Type B pancreatic cell (in vitro differentiated cells): Measurements from ENCODE around the gene STOM. TPM values are rescaled to one million over a fixed set of nuclear protein-coding genes. Genes with fewer than 3 reads are reported as not detected.

Experiments
- DNase-seq: peaks from one replicate; pipeline ENCODE4 v3.0.0; 2021; ENCODE audit warnings: mixed read lengths; ENCODE audit not compliant: unreplicated experiment; ENCODE audit errors: extremely low spot score
- H3K27ac Mint-ChIP-seq: 2 replicates; pipeline ENCODE4 v1.8.0; 2021; ENCODE audit warnings: mild to moderate bottlenecking, mixed read lengths
- H3K27me3 Mint-ChIP-seq: 2 replicates; pipeline ENCODE4 v1.8.0; 2021; ENCODE audit warnings: mixed read lengths
- H3K36me3 Mint-ChIP-seq: 2 replicates; pipeline ENCODE4 v1.8.0; 2021; ENCODE audit warnings: mixed read lengths
- H3K4me1 Mint-ChIP-seq: one replicate; pipeline ENCODE4 v1.8.0; 2021; ENCODE audit warnings: mixed read lengths; ENCODE audit not compliant: unreplicated experiment
- H3K4me3 Mint-ChIP-seq: 2 replicates; pipeline ENCODE4 v1.8.0; 2021; ENCODE audit warnings: mild to moderate bottlenecking, mixed read lengths
- H3K9me3 Mint-ChIP-seq: 2 replicates; pipeline ENCODE4 v1.8.0; 2021; ENCODE audit warnings: mixed read lengths
- total RNA-seq: library from RNA; stranded (reverse); gene quantifications from 2 replicates; pipeline ENCODE4 v1.2.1, GENCODE V29; 2021; ENCODE audit warnings: low replicate concordance
- TF ChIP-seq, protein P1 (sequence below): fragments of 200-600 bp; sonication (generic); conservative IDR thresholded peaks from 2 replicates; pipeline ENCODE4 v1.5.0; 2021; ENCODE audit warnings: antibody characterized with exemption, mild to moderate bottlenecking

The STOM gene
- total RNA-seq, 1 donor from 2014 or later: 30.7 TPM

DNA sequence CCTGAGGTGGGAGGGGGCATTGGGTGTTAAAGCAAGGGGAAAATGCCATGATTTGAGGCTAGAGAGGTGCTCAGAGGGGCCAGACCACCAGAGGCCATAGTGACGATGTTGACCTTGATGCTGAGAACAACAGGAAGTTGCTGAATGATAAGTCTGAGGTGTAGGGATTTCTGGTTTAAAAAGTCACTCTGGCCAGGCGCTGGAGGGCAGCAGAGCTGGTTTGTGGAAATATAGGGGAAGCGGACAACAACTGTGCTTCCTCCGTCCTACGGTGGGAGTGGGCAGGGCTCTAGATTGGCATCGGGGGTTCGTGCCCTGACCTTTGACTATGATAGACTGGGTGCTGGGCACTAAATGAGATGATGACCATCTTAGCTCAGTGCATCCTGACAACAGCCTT is 44.7 kb downstream of the STOM start:
- Mint-ChIP-seq H3K4me1 (no peaks in the 10 kb centered on the region), H3K36me3 (peaks cover 20% of the 10 kb centered on the region), H3K4me3 (no peak overlapping the region), H3K9me3 (no peaks in the 10 kb centered on the region), H3K27ac (no peak overlapping the region), H3K27me3 (no peaks in the 10 kb centered on the region)
- TF ChIP-seq, protein P1, sequence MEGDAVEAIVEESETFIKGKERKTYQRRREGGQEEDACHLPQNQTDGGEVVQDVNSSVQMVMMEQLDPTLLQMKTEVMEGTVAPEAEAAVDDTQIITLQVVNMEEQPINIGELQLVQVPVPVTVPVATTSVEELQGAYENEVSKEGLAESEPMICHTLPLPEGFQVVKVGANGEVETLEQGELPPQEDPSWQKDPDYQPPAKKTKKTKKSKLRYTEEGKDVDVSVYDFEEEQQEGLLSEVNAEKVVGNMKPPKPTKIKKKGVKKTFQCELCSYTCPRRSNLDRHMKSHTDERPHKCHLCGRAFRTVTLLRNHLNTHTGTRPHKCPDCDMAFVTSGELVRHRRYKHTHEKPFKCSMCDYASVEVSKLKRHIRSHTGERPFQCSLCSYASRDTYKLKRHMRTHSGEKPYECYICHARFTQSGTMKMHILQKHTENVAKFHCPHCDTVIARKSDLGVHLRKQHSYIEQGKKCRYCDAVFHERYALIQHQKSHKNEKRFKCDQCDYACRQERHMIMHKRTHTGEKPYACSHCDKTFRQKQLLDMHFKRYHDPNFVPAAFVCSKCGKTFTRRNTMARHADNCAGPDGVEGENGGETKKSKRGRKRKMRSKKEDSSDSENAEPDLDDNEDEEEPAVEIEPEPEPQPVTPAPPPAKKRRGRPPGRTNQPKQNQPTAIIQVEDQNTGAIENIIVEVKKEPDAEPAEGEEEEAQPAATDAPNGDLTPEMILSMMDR: no peak
- no peak for DNase-seq

- Mint-ChIP-seq H3K27me3 (no peaks in the 10 kb centered on the region), H3K4me1 (no peaks in the 10 kb centered on the region), H3K4me3 (no peak overlapping the region), H3K9me3 (no peaks in the 10 kb centered on the region), H3K36me3 (peaks cover 19% of the 10 kb centered on the region), H3K27ac (peak overlapping the region; percentile 43)
- TF ChIP-seq, protein P1: no peak
- no peak for DNase-seq
These were observed 45.3 kb downstream of the STOM start for GRCh38 chr9:121324755-121325154.

- Mint-ChIP-seq H3K4me3 (no peak overlapping the region), H3K9me3 (no peaks in the 10 kb centered on the region), H3K36me3 (peaks cover 16% of the 10 kb centered on the region), H3K27ac (peak overlapping the region; percentile 43), H3K4me1 (no peaks in the 10 kb centered on the region), H3K27me3 (no peaks in the 10 kb centered on the region)
- DNase-seq: no peak
- TF ChIP-seq, protein P1: no peak
These were observed 45.7 kb downstream of the STOM start for GRCh38 chr9:121324316-121324715.

GRCh38 chr9:121323449-121324151 is 46.5 kb downstream of the STOM start:
- no peaks in the 10 kb centered on the region for H3K9me3 Mint-ChIP-seq
- TF ChIP-seq, protein P1: no peak
- H3K4me1 Mint-ChIP-seq: no peaks in the 10 kb centered on the region
- DNase-seq: no peak
- no peaks in the 10 kb centered on the region for H3K27me3 Mint-ChIP-seq
- peaks cover 11% of the 10 kb centered on the region for H3K36me3 Mint-ChIP-seq
- H3K27ac Mint-ChIP-seq: no peak overlapping the region
- H3K4me3 Mint-ChIP-seq: no peak overlapping the region

DNA sequence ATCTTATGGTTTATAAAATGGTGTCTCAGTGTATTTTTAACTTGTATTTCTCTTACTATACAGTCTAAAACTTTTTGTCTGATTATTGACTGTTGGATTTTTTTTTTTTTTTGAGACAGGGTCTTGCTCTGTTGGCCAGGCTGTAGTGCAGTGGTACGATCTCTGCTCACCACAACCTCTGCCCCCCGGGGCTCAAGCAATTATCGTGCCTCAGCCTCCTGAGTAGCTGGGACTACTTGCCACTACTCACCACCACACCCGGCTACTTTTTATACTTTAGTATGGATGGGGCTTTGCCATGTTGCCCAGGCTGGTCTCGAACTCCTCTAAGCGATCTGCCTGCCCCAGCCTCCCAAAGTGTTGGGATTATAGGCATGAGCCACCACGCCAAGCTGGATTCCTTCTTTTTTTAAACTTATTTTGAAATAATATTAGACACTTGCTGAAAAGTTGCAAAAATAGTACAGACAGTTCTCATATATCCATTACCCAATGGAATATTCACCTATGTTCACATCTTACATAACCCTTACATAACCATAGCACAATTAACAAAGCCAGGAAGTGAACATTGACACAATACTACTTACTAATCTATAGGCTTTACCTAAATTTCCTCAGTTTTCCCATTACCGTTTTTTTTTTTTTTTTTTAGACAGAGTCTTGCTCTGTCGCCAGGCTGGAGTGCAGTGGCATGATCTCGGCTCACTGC is 47.2 kb downstream of the STOM start:
- H3K27ac Mint-ChIP-seq: peak overlapping the region; percentile 88
- no peaks in the 10 kb centered on the region for H3K27me3 Mint-ChIP-seq
- TF ChIP-seq, protein P1: no peak
- no peaks in the 10 kb centered on the region for H3K4me1 Mint-ChIP-seq
- no peak for DNase-seq
- peaks cover 11% of the 10 kb centered on the region for H3K36me3 Mint-ChIP-seq
- H3K9me3 Mint-ChIP-seq: no peaks in the 10 kb centered on the region
- H3K4me3 Mint-ChIP-seq: no peak overlapping the region
